ENCODE data around the gene DOCK6.

GRCh38 chr19:11171144-11171543, 91.2 kb downstream of the DOCK6 start:
- TF ChIP-seq, protein P1, sequence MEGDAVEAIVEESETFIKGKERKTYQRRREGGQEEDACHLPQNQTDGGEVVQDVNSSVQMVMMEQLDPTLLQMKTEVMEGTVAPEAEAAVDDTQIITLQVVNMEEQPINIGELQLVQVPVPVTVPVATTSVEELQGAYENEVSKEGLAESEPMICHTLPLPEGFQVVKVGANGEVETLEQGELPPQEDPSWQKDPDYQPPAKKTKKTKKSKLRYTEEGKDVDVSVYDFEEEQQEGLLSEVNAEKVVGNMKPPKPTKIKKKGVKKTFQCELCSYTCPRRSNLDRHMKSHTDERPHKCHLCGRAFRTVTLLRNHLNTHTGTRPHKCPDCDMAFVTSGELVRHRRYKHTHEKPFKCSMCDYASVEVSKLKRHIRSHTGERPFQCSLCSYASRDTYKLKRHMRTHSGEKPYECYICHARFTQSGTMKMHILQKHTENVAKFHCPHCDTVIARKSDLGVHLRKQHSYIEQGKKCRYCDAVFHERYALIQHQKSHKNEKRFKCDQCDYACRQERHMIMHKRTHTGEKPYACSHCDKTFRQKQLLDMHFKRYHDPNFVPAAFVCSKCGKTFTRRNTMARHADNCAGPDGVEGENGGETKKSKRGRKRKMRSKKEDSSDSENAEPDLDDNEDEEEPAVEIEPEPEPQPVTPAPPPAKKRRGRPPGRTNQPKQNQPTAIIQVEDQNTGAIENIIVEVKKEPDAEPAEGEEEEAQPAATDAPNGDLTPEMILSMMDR (IDR thresholded peaks at IDR 0.05): no peak
- TF ChIP-seq POLR2AphosphoS5 (IDR thresholded peaks at IDR 0.05; ENCODE audit: insufficient read depth in 1 of 2, low read depth in 1 of 2) (no peak), POLR2A (IDR thresholded peaks at IDR 0.05) (no peak)
